ENCODE measurements around the gene SMIM33. TPM values are rescaled to one million over a fixed set of nuclear protein-coding genes. Genes with fewer than 3 reads are reported as not detected.

Gene SMIM33
- total and polyA plus RNA-seq, 2 donors (not counting 1 experiment from before 2014, with no cell fraction given): not detected

- ChIA-PET POLR2A (interaction anchor here (0.6 kb wide), 1 partner anchor 42 kb away, joined by 3 read pairs; no protein-coding TSS in a partner anchor), CTCF (no interaction called here)
- no peak for ATAC-seq (ENCODE audit: low read depth)
- Mint-ChIP-seq H3K9me3 (ENCODE audit: insufficient read depth) (no peaks in the 10 kb centered on the region), H3K27ac (no peak overlapping the region), H3K4me1 (peaks cover 16% of the 10 kb centered on the region), H3K4me3 (no peak overlapping the region), H3K27me3 (peaks cover 23% of the 10 kb centered on the region)
- H3K9ac ChIP-seq (ENCODE audit: low read length): no peak overlapping the region
- peaks cover 17 to 20% of the 10 kb centered on the region in 2 donors for H3K4me1 ChIP-seq (ENCODE audit: control insufficient read depth in 2 of 2, insufficient read depth in 2 of 2, low read length in 2 of 2)
- TF ChIP-seq CTCF (IDR thresholded peaks at IDR 0.05): no peak
- H3K9me3 ChIP-seq (ENCODE audit: control extremely low read depth in 1 of 3, control insufficient read depth in 2 of 3, insufficient read depth in 1 of 3, low read length in 2 of 3): peaks cover 0 to 5% (median 0%) of the 10 kb centered on the region in 3 donors
- H3K4me3 ChIP-seq (ENCODE audit: control extremely low read depth in 1 of 5, extremely low read depth in 1 of 5, insufficient read depth in 1 of 5, low read depth in 2 of 5, low read length in 4 of 5): no peak overlapping the region
- H4K20me1 ChIP-seq (ENCODE audit: control insufficient read depth, insufficient read depth, low read length, poor library complexity, severe bottlenecking): no peaks in the 10 kb centered on the region
- WGBS (ENCODE audit: insufficient coverage): 19% methylated on average over 8 of the region's 13 CpGs
- peaks cover 0 to 24% (median 11%) of the 10 kb centered on the region in 4 experiments for H3K27me3 ChIP-seq (replicated peaks in 1 of 4; ENCODE audit: control extremely low read depth in 1 of 4, control insufficient read depth in 3 of 4, insufficient read depth in 4 of 4, low read length in 3 of 4)
- no peaks in the 10 kb centered on the region for H3K36me3 ChIP-seq (replicated peaks in 1 of 2; ENCODE audit: control extremely low read depth in 1 of 2, control insufficient read depth in 1 of 2, extremely low read depth in 1 of 2, insufficient read depth in 2 of 2, low read length in 1 of 2)
- H3K27ac ChIP-seq (ENCODE audit: low read length in 2 of 2): no peak overlapping the region
- H3K79me2 ChIP-seq (ENCODE audit: control insufficient read depth, insufficient read depth, low read length): no peaks in the 10 kb centered on the region
- no peak overlapping the region for H3K4me2 ChIP-seq (replicated peaks; ENCODE audit: low read depth, low read length, poor library complexity, severe bottlenecking)
- no peak for DNase-seq
- H2AFZ ChIP-seq (ENCODE audit: insufficient read depth, low read depth, low read length, poor library complexity, severe bottlenecking): no peak overlapping the region
- intact Hi-C loops (cut with micrococcal nuclease): no loop called here
These were observed 4.3 kb downstream of the SMIM33 start for GRCh38 chr5:139474890-139475791.

GRCh38 chr5:139475865-139476617 is 5.2 kb downstream of the SMIM33 start:
- Mint-ChIP-seq H3K4me3 (no peak overlapping the region), H3K27me3 (peaks cover 23% of the 10 kb centered on the region), H3K9me3 (ENCODE audit: insufficient read depth) (no peaks in the 10 kb centered on the region), H3K4me1 (peaks cover 14% of the 10 kb centered on the region), H3K27ac (no peak overlapping the region)
- ATAC-seq (ENCODE audit: low read depth): no peak
- Histone ChIP-seq H3K9ac (ENCODE audit: low read length) (no peak overlapping the region), H3K4me2 (replicated peaks; ENCODE audit: low read depth, low read length, poor library complexity, severe bottlenecking) (no peak overlapping the region), H3K9me3 (ENCODE audit: control extremely low read depth in 1 of 3, control insufficient read depth in 2 of 3, insufficient read depth in 1 of 3, low read length in 2 of 3) (peaks cover 0 to under 1% (median 0%) of the 10 kb centered on the region in 3 donors), H4K20me1 (ENCODE audit: control insufficient read depth, insufficient read depth, low read length, poor library complexity, severe bottlenecking) (no peaks in the 10 kb centered on the region), H3K4me1 (ENCODE audit: control insufficient read depth in 2 of 2, insufficient read depth in 2 of 2, low read length in 2 of 2) (peaks cover 12 to 14% of the 10 kb centered on the region in 2 donors), H3K27ac (ENCODE audit: low read length in 2 of 2) (no peak overlapping the region), H3K4me3 (ENCODE audit: control extremely low read depth in 1 of 5, extremely low read depth in 1 of 5, insufficient read depth in 1 of 5, low read depth in 2 of 5, low read length in 4 of 5) (no peak overlapping the region), H3K36me3 (replicated peaks in 1 of 2; ENCODE audit: control extremely low read depth in 1 of 2, control insufficient read depth in 1 of 2, extremely low read depth in 1 of 2, insufficient read depth in 2 of 2, low read length in 1 of 2) (no peaks in the 10 kb centered on the region), H3K79me2 (ENCODE audit: control insufficient read depth, insufficient read depth, low read length) (no peaks in the 10 kb centered on the region), H3K27me3 (replicated peaks in 1 of 4; ENCODE audit: control extremely low read depth in 1 of 4, control insufficient read depth in 3 of 4, insufficient read depth in 4 of 4, low read length in 3 of 4) (peaks cover 0 to 27% (median 11%) of the 10 kb centered on the region in 4 experiments), H2AFZ (ENCODE audit: insufficient read depth, low read depth, low read length, poor library complexity, severe bottlenecking) (no peak overlapping the region)
- no peak for DNase-seq
- POLR2A ChIA-PET: interaction anchor here (0.6 kb wide), 1 partner anchor 43 kb away, joined by 3 read pairs; no protein-coding TSS in a partner anchor
- intact Hi-C loops (cut with micrococcal nuclease): no loop called here
- WGBS (ENCODE audit: insufficient coverage): 42% methylated on average over 5 of the region's 13 CpGs
- no peak for TF ChIP-seq CTCF (IDR thresholded peaks at IDR 0.05)
- no peak for TF ChIP-seq EZH2 (IDR thresholded peaks at IDR 0.05; ENCODE audit: borderline replicate concordance, insufficient read depth, low read depth, low read length, poor library complexity, severe bottlenecking)
- CTCF ChIA-PET: no interaction called here

Data from B cell (primary cell).